Colonic mucosa (tissue), 4 donors: Measurements from ENCODE around the gene TTLL1. TPM values are rescaled to one million over a fixed set of nuclear protein-coding genes. Genes with fewer than 3 reads are reported as not detected.
"Not testable (repeated sequence)": the region's sequence is repeated elsewhere in the genome, so short reads cannot be mapped to it uniquely, and the experiment has no call there.

Source experiments
- DNase-seq: peaks from one replicate; pipeline ENCODE4 v3.0.0-alpha.2; 2020
- H3K27ac ChIP-seq: fragments of 200-600 bp; one replicate; pipeline ENCODE4 v1.8.0; 2021
- H3K27me3 ChIP-seq: fragments of 200-600 bp; one replicate; pipeline ENCODE4 v1.8.0; 2021
- H3K36me3 ChIP-seq: fragments of 200-600 bp; one replicate; pipeline ENCODE4 v1.8.0; 2021
- H3K4me1 ChIP-seq: fragments of 200-600 bp; one replicate; pipeline ENCODE4 v1.8.0; 2021; ENCODE audit warnings: mild to moderate bottlenecking
- H3K4me3 ChIP-seq: fragments of 200-600 bp; one replicate; pipeline ENCODE4 v1.8.0; 2021
- H3K9ac ChIP-seq, 2 donors: one replicate each; pipeline ENCODE4 v1.7.0; 2013; ENCODE audit warnings: control low read depth in 2 of 2, low read depth in 2 of 2, low read length in 2 of 2
- H3K9me3 ChIP-seq: fragments of 200-600 bp; one replicate; pipeline ENCODE4 v1.8.0; 2021
- CTCF ChIP-seq: fragments of 200-600 bp; IDR thresholded peaks from one replicate; pipeline ENCODE4 v1.8.0; 2022; ENCODE audit warnings: antibody characterized with exemption, mild to moderate bottlenecking
- intact Hi-C: fragments of 100-400 bp; cut with DNase I; formaldehyde crosslinking; loops from one replicate; pipeline ENCODE4 v1.14.1; 2022
- total RNA-seq, 2 donors: library from RNA; stranded (reverse); fragmentation: NEBNext Ultra II Directional in 1 of 2; extraction: Animal tissue kit (Norgen Biotek cat#: 25700) in 1 of 2; gene quantifications; one replicate each; pipeline ENCODE4 v1.2.1, GENCODE V29; 2021
- donor health status: healthy.
- donor health status: DM: no; HTN: no; CAD: no.
- donor health status: DM: no; HTN: no; CAD: no.

The TTLL1 gene
- total RNA-seq, 2 donors from 2014 or later: 1.9 to 3.3 TPM

- no peaks in the 10 kb centered on the region for H3K4me1 ChIP-seq
- TF ChIP-seq CTCF: no peak
- no peak overlapping the region for H3K4me3 ChIP-seq
- H3K27me3 ChIP-seq: no peaks in the 10 kb centered on the region
- H3K9me3 ChIP-seq: no peaks in the 10 kb centered on the region
- no peak overlapping the region for H3K9ac ChIP-seq
- DNase-seq: no peak
- H3K27ac ChIP-seq: no peak overlapping the region
- intact Hi-C loops: no loop called here
- no peaks in the 10 kb centered on the region for H3K36me3 ChIP-seq
Measured at GRCh38 chr22:43031617-43032016, 57.6 kb downstream of the TTLL1 start.

- Histone ChIP-seq H3K36me3 (no peaks in the 10 kb centered on the region), H3K27me3 (no peaks in the 10 kb centered on the region), H3K4me3 (no peak overlapping the region), H3K4me1 (peaks cover 3% of the 10 kb centered on the region), H3K9ac (peak overlapping the region in 1 of 2 donors; percentile 62), H3K27ac (peak overlapping the region; percentile 13), H3K9me3 (no peaks in the 10 kb centered on the region)
- no peak for TF ChIP-seq CTCF
- peak; percentile 68 for DNase-seq
- intact Hi-C loops: loop anchor here (10.0 kb wide), 1 partner anchor 84 kb away; no protein-coding TSS in a partner anchor
Measured at GRCh38 chr22:43018615-43019014, 70.6 kb downstream of the TTLL1 start.

DNA sequence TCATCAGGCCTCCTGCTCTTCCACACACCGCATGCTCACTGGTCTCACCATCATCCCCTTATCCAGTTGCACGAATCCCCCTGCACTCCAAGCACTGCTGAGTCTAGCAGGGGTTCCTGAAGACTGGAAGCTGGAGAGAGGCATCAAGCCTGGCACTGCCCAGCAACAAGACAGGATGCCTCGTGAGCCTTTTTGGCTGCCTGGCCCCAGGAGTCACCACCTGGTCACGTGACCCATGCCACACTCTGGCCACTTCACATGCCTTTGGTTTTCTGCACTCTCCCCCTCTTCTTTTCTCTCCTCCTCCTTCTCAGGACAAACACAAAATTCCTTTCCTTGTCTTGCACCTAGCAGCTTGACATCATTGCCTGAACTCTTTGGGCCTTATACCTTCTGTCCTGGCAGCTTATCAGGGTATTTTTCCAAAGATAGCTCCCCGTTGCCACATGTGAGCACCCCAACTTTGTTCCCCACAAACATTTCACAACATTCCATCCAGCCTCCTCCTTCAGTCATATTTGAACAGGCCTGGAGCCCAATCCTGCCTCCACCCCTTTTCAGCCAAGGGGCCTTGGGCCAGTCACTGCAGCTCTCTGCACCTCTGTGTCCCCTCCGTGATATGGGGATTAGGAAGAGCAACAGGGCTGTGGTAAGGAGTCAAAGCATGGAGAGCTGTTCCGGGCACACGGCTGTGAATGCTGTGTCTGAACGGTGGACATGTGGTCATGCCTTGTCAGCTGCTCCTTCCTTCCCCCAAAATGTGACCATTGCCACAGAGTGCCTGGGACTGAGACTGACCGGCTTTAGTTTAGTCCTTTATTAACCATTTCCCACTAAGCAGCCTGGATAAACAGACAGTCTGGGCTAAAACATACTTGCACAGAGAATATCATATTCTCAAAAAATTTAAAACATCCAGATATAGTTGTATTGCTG is 71.4 kb downstream of the TTLL1 start:
- no peaks in the 10 kb centered on the region for H3K36me3 ChIP-seq
- peaks cover 9% of the 10 kb centered on the region for H3K4me1 ChIP-seq
- intact Hi-C loops: loop anchor here (10.0 kb wide), 1 partner anchor 83 kb away; no protein-coding TSS in a partner anchor
- DNase-seq: no peak
- no peak for TF ChIP-seq CTCF
- H3K27me3 ChIP-seq: no peaks in the 10 kb centered on the region
- H3K4me3 ChIP-seq: no peak overlapping the region
- H3K9me3 ChIP-seq: no peaks in the 10 kb centered on the region
- H3K27ac ChIP-seq: peak overlapping the region; percentile 13
- H3K9ac ChIP-seq: peak overlapping the region in 1 of 2 donors; percentile 62

DNA sequence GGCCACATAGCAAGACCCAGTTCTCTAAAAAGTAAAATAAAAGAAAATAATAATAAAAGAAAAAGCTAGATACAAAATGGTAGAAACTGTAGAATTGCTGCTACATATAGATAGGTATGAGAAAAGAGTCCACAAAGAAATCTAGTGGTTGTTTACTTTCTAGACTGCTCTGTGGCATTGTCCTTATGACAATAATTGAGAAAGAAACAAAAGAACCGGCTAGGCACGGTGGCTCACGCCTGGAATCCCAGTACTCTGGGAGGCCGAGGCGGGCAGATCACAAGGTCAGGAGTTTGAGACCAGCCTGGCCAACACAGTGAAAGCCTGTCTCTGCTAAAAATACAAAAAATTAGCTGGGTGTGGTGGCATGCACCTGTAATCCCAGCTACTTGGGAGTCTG is 73.0 kb downstream of the TTLL1 start:
- not testable (repeated sequence) for H3K9me3 ChIP-seq, H3K4me3 ChIP-seq, H3K36me3 ChIP-seq, H3K27ac ChIP-seq, H3K27me3 ChIP-seq, H3K4me1 ChIP-seq, H3K9ac ChIP-seq, DNase-seq
- intact Hi-C loops: loop anchor here (10.0 kb wide), 1 partner anchor 81 kb away; no protein-coding TSS in a partner anchor

DNA sequence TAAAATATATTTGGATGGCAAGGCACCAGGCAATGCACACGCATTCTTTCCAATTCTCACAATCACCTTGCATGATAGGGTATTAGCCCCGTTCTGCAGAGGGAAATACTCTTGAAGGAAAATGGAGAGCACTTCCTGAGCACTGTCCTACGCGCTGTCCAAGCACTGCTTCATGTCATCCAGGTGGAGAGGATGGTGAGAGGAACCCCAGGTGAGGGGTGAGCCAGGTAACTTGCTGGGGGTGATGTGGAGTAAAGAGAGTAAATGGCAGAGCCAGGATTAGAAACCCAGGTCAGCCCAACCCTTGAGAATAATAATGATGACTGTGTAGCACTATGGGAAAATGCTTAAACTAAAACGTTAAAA is 73.5 kb downstream of the TTLL1 start:
- Histone ChIP-seq H3K9me3 (no peaks in the 10 kb centered on the region), H3K9ac (peak overlapping the region; percentile 70 to 74), H3K4me3 (peak overlapping the region; percentile 71), H3K27me3 (no peaks in the 10 kb centered on the region), H3K36me3 (no peaks in the 10 kb centered on the region), H3K27ac (peak overlapping the region; percentile 20), H3K4me1 (peaks cover 9% of the 10 kb centered on the region)
- no peak for TF ChIP-seq CTCF
- intact Hi-C loops: loop anchor here (10.0 kb wide), 1 partner anchor 81 kb away; no protein-coding TSS in a partner anchor
- DNase-seq: no peak
